Endothelial cell of umbilical vein (primary cell): ENCODE data around the gene GNAZ. TPM values are rescaled to one million over a fixed set of nuclear protein-coding genes. Genes with fewer than 3 reads are reported as not detected.

Experiments
- BruUV-seq: library from RNA; stranded (reverse); fragments of 400-500 nt; replicated peaks from 2 replicates; lab custom pipeline; 2021; lab: Mats Ljungman, UMichigan
- CTCF ChIA-PET: fragments of 300-600, 350-600 bp; sonication (Branson Sonifier 250); formaldehyde crosslinking; loops from one replicate; lab custom pipeline; 2021; ENCODE audit warnings: antibody characterized with exemption, inconsistent platforms; lab: Charles Lee
- POLR2A ChIA-PET: fragments of 300-600, 350-600 bp; sonication (Branson Sonifier 250); formaldehyde crosslinking; loops from one replicate; lab custom pipeline; 2021; ENCODE audit warnings: antibody characterized with exemption, inconsistent platforms; lab: Charles Lee
- DNase-seq: peaks from one replicate; pipeline ENCODE4 v3.0.0-alpha.2; 2011; ENCODE audit warnings: low read depth, low spot score
- FAIRE-seq: peaks from 2 replicates; lab custom pipeline; 2011; peaks lifted over from hg19 to GRCh38; lab: Jason Lieb, UNC
- H2AFZ ChIP-seq: 2 replicates; pipeline ENCODE4 v1.6.0; 2012; ENCODE audit warnings: low read depth, low read length, control low read depth, inconsistent platforms
- H3K27ac ChIP-seq: 2 replicates; pipeline ENCODE4 v1.5.1; 2011; ENCODE audit warnings: low read depth, mild to moderate bottlenecking, control low read depth, low read length, moderate library complexity; ENCODE audit not compliant: insufficient read depth
- H3K27me3 ChIP-seq, 2 experiments: 2 replicates each; pipeline versions ENCODE4 v1.6.0 to v1.6.1; 2011; ENCODE audit warnings: low read length in 2 of 2, mixed read lengths in 1 of 2; ENCODE audit not compliant: control insufficient read depth in 2 of 2, insufficient read depth in 2 of 2
- H3K36me3 ChIP-seq, 2 experiments: 2 replicates in 1 of 2; 3 replicates in 1 of 2; pipeline ENCODE4 v1.5.1; 2011; ENCODE audit warnings: low read length in 2 of 2, mild to moderate bottlenecking in 1 of 2, moderate library complexity in 1 of 2; ENCODE audit not compliant: control insufficient read depth in 2 of 2, insufficient read depth in 2 of 2; ENCODE audit errors: extremely low read depth in 1 of 2
- H3K4me1 ChIP-seq: 3 replicates; pipeline ENCODE4 v1.5.1; 2011; ENCODE audit warnings: mild to moderate bottlenecking, low read length; ENCODE audit not compliant: control insufficient read depth, insufficient read depth; ENCODE audit errors: extremely low read depth
- H3K4me2 ChIP-seq: 2 replicates; pipeline ENCODE4 v1.6.1; 2011; ENCODE audit warnings: low read length, control low read depth, mixed read lengths; ENCODE audit not compliant: insufficient read depth
- H3K4me3 ChIP-seq, 3 experiments: fragments of 200-600 bp in 1 of 3; sonication (generic), shearing (Covaris generic) in 1 of 3; replicated peaks in 1 of 3; 2 replicates each; pipeline ENCODE4 v1.5.1; 2011 to 2016; ENCODE audit warnings: control low read depth in 3 of 3, low read length in 3 of 3, mild to moderate bottlenecking in 2 of 3, inconsistent platforms in 1 of 3, low read depth in 1 of 3, moderate library complexity in 1 of 3; ENCODE audit not compliant: insufficient read depth in 1 of 3
- H3K79me2 ChIP-seq: 2 replicates; pipeline ENCODE4 v1.6.0; 2012; ENCODE audit warnings: low read length, inconsistent platforms; ENCODE audit not compliant: control insufficient read depth, insufficient read depth
- H3K9ac ChIP-seq: replicated peaks from 2 replicates; pipeline ENCODE3; 2011; ENCODE audit warnings: low read length, control low read depth; ENCODE audit not compliant: insufficient read depth; ENCODE audit errors: extremely low read depth
- H3K9me1 ChIP-seq: replicated peaks from 3 replicates; pipeline ENCODE4 v1.6.0; 2011; ENCODE audit warnings: mild to moderate bottlenecking, low read length; ENCODE audit not compliant: control insufficient read depth, insufficient read depth; ENCODE audit errors: extremely low read depth
- H3K9me3 ChIP-seq: replicated peaks from 2 replicates; pipeline ENCODE4 v1.5.1; 2012; ENCODE audit warnings: low read length, inconsistent platforms; ENCODE audit not compliant: control insufficient read depth, insufficient read depth
- H4K20me1 ChIP-seq: replicated peaks from 2 replicates; pipeline ENCODE3; 2011; ENCODE audit warnings: mild to moderate bottlenecking, low read length; ENCODE audit not compliant: control insufficient read depth, insufficient read depth; ENCODE audit errors: extremely low read depth
- CTCF ChIP-seq, 2 donors: IDR thresholded peaks; 1 replicate in 1 of 2; 2 replicates in 1 of 2; pipeline ENCODE4 v1.5.1; 2011; ENCODE audit warnings: low read length in 2 of 2, mild to moderate bottlenecking in 2 of 2, moderate library complexity in 2 of 2, control low read depth in 1 of 2, inconsistent platforms in 1 of 2, low read depth in 1 of 2; ENCODE audit not compliant: insufficient read depth in 1 of 2; ENCODE audit errors: extremely low read depth in 1 of 2
- EZH2 ChIP-seq: IDR thresholded peaks from 2 replicates; pipeline ENCODE4 v1.6.1; 2012; ENCODE audit warnings: borderline replicate concordance, low read depth, mild to moderate bottlenecking, moderate library complexity, low read length, inconsistent platforms; ENCODE audit not compliant: severe bottlenecking
- FOS ChIP-seq: IDR thresholded peaks from 2 replicates; pipeline ENCODE4 v1.6.1; 2011; ENCODE audit warnings: mild to moderate bottlenecking, low read length, moderate library complexity, borderline replicate concordance; ENCODE audit not compliant: insufficient read depth
- GATA2 ChIP-seq: IDR thresholded peaks from 2 replicates; pipeline ENCODE4 v1.7.0; 2011; ENCODE audit warnings: low read depth, mild to moderate bottlenecking, moderate library complexity, mixed read lengths, low read length; ENCODE audit not compliant: insufficient read length, insufficient read depth
- JUN ChIP-seq: IDR thresholded peaks from 2 replicates; pipeline ENCODE4 v1.6.1; 2011; ENCODE audit warnings: borderline replicate concordance, low read depth; ENCODE audit not compliant: insufficient read length, insufficient read depth
- MAX ChIP-seq: IDR thresholded peaks from 2 replicates; pipeline ENCODE4 v1.6.1; 2011; ENCODE audit not compliant: insufficient read depth, insufficient read length
- MYC ChIP-seq: IDR thresholded peaks from one replicate; pipeline ENCODE4 v1.6.1; 2011; ENCODE audit warnings: mild to moderate bottlenecking, low read depth, low read length
- POLR2A ChIP-seq: IDR thresholded peaks from 2 replicates; pipeline ENCODE4 v1.6.1; 2012; ENCODE audit warnings: low read depth, mild to moderate bottlenecking, control low read depth, low read length
- POLR2AphosphoS5 ChIP-seq: IDR thresholded peaks from 2 replicates; pipeline ENCODE4 v1.6.1; 2012; ENCODE audit warnings: low read depth, mild to moderate bottlenecking, control low read depth, low read length, moderate library complexity; ENCODE audit not compliant: insufficient read depth
- dilution Hi-C: fragments of 300-500 bp; cut with MboI; formaldehyde crosslinking; loops from one replicate; pipeline ENCODE4 v1.15.0; 2019; ENCODE audit warnings: low sequenced_read_pairs; ENCODE audit not compliant: extremely low pct_ligation_motif_present
- intact Hi-C: fragments of 100-400 bp; cut with micrococcal nuclease; formaldehyde crosslinking; loops from one replicate; pipeline ENCODE4 v1.10.0; 2022
- polyA plus RNA-seq, 4 experiments: library from polyadenylated mRNA; depleted of rRNA in 3 of 4; stranded (reverse) in 3 of 4; unstranded in 1 of 4; fragments of >200 nt; gene quantifications; 2 replicates each; pipeline versions ENCODE4 v1.2.1 to v1.2.3, GENCODE V29; 2011 to 2012; ENCODE audit warnings: missing spikeins in 1 of 4
- total RNA-seq: library from RNA; stranded (reverse); gene quantifications from 2 replicates; pipeline ENCODE4 v1.2.3, GENCODE V29; 2021

GNAZ gene
- total and polyA plus RNA-seq, 2 donors (not counting 3 experiments of a cell fraction or from before 2014, with no cell fraction given): 0.44 to 0.86 TPM

- H3K9ac ChIP-seq: no peak overlapping the region
- H3K9me1 ChIP-seq: no peaks in the 10 kb centered on the region
- intact Hi-C loops (no loop called here), dilution Hi-C loops (no loop called here)
- POLR2A ChIA-PET: no interaction called here
- no peak for TF ChIP-seq FOS
- TF ChIP-seq JUN: no peak
- no peak for TF ChIP-seq MYC
- no peak for TF ChIP-seq EZH2
- no peak for TF ChIP-seq GATA2
- no peak for TF ChIP-seq CTCF (IDR thresholded peaks at IDR 0.05; ENCODE audit: extremely low read depth in 1 of 2, insufficient read depth in 1 of 2, low read depth in 1 of 2, low read length in 2 of 2)
- TF ChIP-seq MAX: no peak
- no peak for TF ChIP-seq POLR2AphosphoS5
- TF ChIP-seq POLR2A: no peak
- FAIRE-seq (no peak), DNase-seq (no peak)
- H3K4me2 ChIP-seq: no peak overlapping the region
- H3K79me2 ChIP-seq: no peaks in the 10 kb centered on the region
- CTCF ChIA-PET: no interaction called here
- H3K4me3 ChIP-seq: no peak overlapping the region
- H3K27ac ChIP-seq: no peak overlapping the region
- H2AFZ ChIP-seq: no peak overlapping the region
- no peaks in the 10 kb centered on the region for H3K4me1 ChIP-seq
- no TSS peak for BruUV-seq
- H3K27me3 ChIP-seq: no peaks in the 10 kb centered on the region
- no peaks in the 10 kb centered on the region for H4K20me1 ChIP-seq
- H3K9me3 ChIP-seq: no peaks in the 10 kb centered on the region
- no peaks in the 10 kb centered on the region for H3K36me3 ChIP-seq
These were observed 27.9 kb downstream of the GNAZ start for GRCh38 chr22:23098230-23098705.
